Measurements from ENCODE around the gene SPOCD1. TPM values are rescaled to one million over a fixed set of nuclear protein-coding genes. Genes with fewer than 3 reads are reported as not detected.

The SPOCD1 gene
- polyA plus RNA-seq, 1 donor, result 0.45 TPM

DNA sequence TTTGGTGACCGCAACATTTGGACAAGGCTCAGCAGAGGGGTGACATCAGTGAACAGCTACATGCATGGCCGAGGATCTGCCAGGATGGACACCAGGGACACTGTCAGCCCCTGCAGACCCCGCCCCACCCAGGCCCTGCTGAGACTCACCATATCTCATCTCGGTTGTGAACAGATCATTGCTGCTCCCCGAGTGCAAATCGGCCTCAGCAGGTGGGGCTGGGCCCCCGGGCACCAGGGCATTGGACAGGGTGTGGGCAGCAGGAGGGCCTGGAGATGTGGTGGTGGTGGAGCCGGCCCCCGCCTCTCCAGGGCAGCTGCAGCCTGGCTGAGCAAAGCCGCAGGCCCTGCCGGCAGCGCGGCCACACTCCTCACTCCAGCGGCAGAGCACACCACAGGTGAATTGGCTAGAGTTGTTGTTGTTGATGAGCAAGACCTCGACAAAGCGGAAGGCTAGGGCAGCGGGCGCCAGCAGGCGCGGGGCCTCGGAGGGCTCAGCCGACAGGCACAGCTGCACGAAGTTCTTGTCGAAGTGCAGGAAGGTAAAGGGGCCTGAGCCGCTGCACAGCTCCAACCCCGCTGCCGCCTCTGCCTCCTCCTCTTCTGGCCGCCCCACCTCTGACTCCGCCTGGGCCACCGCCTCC, 59.9 kb downstream of the SPOCD1 start:
- no peak for DNase-seq

DNA sequence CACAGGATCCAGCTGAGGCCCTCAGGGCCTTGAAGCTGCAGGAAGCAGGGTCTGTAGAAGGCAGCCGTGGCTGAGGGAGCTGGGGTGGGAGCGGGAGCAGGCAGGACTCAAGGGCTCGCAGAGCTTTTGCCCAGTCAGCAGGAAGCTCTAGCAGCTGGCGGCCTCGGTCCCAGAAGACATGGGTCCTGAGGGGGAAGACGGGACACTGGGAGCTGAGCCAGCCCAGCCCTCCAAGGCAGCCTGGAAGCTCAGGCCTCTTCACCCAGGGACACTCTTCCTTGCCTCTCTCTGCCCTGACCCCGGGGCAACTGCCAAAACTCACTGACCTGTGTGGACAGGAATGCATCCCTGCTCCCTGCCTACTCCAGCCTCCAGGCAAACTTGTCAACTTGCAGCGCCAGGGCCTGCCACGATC, 60.6 kb downstream of the SPOCD1 start:
- no peak for DNase-seq

- DNase-seq, result no peak
Observed at GRCh38 chr1:31754397-31754796, 61.4 kb downstream of the SPOCD1 start.

DNA sequence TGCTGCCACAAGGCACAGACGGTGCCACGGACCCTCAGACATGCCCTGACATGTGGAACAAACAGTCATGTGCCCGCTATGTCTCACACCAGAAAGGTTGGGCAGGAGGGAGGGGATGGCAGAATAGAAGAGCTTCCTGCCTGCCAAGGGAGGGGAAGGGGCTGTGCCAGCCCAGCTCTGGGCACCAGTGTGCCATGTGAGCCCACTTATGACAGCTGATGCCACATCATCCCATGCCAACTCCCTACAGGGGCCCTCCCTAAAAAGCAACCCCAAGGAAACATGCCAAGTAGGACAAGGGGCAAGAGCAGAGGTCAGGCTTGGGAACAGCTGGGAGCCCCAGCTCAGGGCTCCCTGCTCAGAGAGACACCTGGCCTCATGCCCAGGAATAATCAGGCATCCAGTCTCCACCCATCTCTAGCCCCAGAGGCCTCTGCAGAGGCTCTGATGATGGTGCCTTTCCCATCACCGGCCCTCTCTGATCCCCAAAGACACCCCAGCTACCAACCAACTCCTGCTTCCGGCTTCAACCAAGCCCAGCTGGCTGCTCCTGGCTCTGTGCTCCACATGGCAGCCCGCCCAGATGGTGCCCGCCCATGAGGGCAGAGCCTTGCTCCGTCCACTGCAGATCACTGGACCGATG, 62.0 kb downstream of the SPOCD1 start:
- no peak for DNase-seq

DNA sequence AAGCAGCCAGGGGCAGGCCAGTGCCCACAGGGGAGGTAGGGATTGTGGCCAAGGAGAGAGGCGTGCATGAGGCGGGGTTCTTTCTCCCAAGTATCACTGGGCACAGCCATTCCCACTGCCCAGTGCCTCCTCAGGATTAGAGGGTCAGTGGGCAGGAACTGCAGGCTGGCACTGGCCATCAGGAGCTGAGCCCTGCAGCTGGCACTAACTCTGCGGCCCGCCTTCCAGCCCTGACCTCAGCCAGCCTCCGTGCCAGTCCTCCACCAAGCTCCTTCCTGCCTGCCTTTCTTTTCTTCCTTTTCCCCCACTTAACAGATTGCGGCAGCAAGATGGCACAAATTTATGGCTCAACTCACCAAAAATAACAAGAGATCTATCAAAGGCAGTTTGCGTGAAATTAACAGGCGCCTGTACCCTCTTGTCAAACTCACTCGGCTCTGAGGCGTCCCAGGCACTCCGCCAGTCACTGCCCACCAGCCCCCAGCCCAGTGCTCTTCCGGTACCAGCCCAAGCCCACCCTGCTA, 62.8 kb downstream of the SPOCD1 start:
- DNase-seq, result no peak

DNA sequence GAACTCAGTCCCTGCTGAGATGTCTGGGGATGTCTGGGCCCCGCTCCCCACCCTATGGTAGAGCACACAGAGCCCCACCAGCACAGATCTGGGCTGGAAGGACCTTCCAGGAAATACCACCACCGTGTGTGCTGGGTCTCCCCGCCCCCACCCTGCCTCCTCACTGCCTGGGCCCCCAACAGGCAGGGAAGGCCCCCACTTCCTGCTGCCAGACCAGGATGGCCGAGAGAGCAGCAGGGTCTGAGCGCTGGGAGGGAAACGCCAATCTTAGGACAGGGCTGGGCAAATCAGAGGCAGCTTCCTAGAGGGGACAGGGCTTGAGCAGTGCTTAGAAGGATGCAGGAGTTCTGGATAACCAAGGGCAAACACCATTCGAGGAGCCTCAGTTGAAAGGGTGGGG, 63.6 kb downstream of the SPOCD1 start:
- no peak for DNase-seq

GRCh38 chr1:31751822-31752241, 64.0 kb downstream of the SPOCD1 start:
- no peak for DNase-seq

- no peak for DNase-seq
Observed at GRCh38 chr1:31750858-31751510, 64.8 kb downstream of the SPOCD1 start.

DNA sequence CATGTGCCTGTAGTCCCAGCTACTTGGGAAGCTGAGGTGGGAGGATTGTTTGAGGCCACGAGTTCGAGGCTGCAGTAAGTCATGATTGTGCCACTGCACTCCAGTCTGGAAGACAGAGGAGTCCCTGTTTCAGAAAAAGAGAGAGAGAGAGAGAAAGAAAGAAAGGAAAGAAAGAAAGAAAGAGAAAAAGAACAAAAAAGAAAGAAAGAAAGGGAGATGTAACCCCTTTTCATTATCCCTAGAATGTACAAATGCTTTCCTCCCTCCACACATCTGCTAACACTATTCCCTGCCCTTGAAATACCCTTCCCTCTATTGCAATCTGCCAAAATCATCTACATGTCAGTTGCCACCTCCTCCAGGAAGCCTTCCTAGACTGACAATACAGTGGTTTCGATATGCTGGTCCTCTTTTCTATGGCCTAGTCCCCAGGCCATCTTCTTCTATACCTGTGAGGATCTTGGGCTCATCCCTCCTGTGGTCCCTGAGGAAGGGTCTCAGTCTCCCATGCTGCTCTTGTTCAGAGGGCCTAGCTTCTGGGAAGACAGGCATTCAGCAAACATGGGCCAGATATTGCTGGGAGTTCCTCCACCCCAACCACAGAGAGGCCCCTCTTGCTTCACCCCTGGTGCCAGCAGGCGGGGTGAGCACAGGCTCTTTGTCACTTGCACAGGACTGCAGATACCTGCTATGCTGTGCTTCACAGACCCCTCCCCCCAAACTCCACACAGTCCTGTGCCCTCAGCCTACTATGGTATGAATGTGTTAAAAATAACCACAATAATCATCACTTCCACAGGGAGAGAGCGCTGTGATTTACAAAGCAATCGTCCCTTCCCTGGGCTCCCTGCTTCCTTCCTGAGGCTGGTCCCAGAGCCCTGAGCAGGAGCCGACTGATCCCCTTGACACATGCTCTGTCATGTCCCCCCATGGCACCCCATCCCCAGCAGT, 65.8 kb downstream of the SPOCD1 start:
- no peak for DNase-seq

GRCh38 chr1:31748365-31748764, 67.5 kb downstream of the SPOCD1 start:
- DNase-seq, result no peak

DNA sequence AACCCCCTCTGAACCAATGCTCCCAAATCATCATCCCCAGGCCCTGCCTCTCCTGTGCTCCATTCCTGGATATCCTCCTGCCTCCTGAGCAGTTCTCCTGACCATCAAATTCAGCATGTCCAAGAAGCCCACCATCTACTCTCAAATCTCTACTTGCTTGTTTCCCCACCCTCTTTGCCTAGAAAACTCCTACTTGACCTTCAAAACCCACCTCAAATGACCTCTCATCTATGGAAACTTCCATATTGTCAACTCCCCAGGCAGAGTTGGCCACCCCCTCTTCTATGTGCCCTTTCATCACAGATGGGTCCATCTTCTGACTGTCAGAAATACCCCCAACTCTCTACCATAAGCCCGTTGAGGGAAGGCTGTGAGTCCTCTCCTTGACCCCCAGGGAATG, 68.5 kb downstream of the SPOCD1 start:
- DNase-seq, result no peak

DNA sequence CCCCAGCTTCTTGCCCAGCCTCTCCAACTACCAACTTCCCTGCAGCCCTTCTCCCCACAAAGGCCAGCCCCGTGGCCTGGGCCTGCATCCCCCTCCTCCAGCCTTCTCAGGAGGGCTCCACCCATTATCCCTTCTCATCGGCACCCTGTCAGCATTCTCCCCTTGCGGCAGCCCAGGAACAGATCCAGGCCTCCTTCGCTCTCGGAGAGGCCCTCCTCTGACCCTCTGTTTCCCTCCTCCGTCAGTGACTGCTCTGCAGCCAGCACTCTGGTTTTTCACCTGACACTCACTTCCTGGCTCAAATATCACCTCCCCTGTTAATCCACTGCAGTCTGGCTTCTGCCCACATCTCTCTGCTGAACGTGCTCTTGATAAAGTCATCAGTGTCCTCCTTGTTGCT, 69.1 kb downstream of the SPOCD1 start:
- no peak for DNase-seq

DNA sequence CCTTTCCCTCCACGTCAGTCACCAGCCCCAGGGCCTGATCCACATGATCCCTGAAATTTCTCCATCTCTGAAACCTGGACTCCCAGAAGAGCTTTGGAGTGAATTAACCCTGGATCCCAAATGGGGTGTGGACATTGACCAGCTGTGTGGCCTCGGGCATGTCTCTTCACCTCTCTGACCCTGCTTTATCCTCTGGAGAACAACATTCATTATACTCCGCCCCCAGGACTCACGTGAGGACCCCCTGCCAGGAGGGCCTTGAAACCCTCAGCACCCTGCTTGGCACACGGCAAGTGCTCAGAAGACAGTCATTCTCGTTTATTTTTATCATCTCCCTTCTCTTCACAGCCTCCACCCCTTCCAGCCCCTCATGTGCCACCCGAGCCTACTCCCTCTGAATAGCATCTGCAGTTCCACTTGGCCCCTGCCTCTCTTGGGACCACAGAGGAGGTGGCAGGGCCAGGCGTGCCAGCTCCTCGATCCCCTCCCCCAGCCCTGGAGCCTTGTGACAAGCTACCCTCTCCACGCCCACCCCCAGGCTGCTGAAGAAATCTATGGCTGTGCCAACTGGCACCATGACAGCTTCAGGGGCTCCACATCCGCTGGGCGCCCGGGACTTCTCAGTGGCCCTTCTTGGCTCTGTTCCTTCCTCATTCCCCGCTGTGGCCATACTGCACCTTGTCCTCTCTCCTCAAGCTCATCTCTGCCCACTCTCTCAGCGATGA, 69.7 kb downstream of the SPOCD1 start:
- DNase-seq, result no peak

GRCh38 chr1:31745096-31745945, 70.5 kb downstream of the SPOCD1 start:
- no peak for DNase-seq

DNA sequence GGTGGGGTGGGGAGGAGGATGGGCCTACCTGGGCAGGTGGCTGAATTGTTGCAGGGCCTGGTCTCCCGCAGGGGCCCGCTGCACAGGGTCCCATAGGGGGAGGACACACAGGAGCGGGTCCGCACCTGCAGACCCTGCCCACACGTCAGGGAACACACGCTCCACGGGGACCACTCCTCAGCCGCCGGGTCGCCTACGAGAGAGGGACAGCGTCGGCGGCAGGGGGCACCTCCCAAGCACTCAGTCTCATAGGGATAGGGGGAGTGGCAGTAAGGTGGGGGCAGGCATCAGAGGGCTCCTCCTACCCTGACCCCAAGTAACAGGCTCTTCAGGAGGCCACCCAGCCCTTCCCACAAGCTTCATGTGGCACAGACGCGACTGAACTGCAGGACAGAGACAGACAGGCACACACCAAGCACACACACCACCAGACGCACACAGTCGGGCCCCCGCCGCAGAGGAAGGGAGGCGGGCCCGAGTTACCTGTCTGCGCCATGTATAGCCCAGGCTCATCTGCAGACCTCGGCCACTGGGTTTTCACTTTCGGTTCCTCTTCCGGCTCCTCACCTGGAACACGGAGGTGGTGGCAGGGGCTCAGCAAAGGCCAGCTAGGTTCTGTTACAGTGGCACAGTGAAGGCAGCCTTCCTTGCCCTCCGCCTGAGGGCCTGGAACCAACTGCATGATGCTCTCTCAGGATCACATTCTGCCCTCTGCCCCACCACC, 71.5 kb downstream of the SPOCD1 start:
- no peak for DNase-seq

- DNase-seq, result no peak
Observed at GRCh38 chr1:31742462-31743212, 73.2 kb downstream of the SPOCD1 start.

Data from left kidney (tissue), 2 donors.